ENCODE data around the gene RBM19.

DNA sequence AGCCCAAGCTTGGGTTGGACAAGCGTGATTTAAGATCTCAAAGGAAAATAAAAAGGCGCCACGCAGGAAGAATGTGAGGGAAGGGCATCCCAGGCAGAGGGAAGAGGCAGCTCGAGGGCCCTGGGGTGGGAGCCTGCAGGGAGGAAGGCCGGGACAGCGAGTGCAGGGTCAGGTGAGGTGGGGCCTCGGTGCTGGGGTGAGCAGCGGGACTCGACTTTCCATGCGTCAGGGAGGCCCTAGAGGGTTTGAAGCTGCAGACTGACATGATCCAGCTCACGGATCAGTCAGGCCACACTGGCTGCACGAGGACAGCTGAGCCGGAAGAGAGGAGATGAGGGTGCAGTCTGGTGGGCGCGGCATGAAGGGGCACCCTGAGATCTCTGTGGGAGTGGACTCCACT, 145.8 kb downstream of the RBM19 start:
- TF ChIP-seq, protein P1, sequence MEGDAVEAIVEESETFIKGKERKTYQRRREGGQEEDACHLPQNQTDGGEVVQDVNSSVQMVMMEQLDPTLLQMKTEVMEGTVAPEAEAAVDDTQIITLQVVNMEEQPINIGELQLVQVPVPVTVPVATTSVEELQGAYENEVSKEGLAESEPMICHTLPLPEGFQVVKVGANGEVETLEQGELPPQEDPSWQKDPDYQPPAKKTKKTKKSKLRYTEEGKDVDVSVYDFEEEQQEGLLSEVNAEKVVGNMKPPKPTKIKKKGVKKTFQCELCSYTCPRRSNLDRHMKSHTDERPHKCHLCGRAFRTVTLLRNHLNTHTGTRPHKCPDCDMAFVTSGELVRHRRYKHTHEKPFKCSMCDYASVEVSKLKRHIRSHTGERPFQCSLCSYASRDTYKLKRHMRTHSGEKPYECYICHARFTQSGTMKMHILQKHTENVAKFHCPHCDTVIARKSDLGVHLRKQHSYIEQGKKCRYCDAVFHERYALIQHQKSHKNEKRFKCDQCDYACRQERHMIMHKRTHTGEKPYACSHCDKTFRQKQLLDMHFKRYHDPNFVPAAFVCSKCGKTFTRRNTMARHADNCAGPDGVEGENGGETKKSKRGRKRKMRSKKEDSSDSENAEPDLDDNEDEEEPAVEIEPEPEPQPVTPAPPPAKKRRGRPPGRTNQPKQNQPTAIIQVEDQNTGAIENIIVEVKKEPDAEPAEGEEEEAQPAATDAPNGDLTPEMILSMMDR (IDR thresholded peaks at IDR 0.05): no peak
- no peak for TF ChIP-seq POLR2A (IDR thresholded peaks at IDR 0.05)
